Right atrium auricular region (tissue), 2 donors: ENCODE results near the gene FSTL1. TPM values are rescaled to one million over a fixed set of nuclear protein-coding genes. Genes with fewer than 3 reads are reported as not detected.

Experiments
- DNase-seq: peaks from one replicate; pipeline ENCODE4 v3.0.0-alpha.2; 2019; ENCODE audit warnings: low spot score
- H3K27ac ChIP-seq, 2 donors: fragments of 200-600 bp; sonication (generic); 1 replicate in 1 of 2; 2 replicates in 1 of 2; pipeline ENCODE4 v1.5.1; 2016 to 2019
- H3K27me3 ChIP-seq, 2 donors: fragments of 200-600 bp; sonication (generic); one replicate each; pipeline versions ENCODE4 v1.5.1 to v1.6.0; 2017 to 2019
- H3K36me3 ChIP-seq: fragments of 200-600 bp; sonication (generic); one replicate; pipeline ENCODE4 v1.5.1; 2016
- H3K4me1 ChIP-seq, 2 donors: fragments of 200-600 bp; sonication (generic); one replicate each; pipeline versions ENCODE4 v1.5.1 to v1.6.0; 2017 to 2019
- H3K4me3 ChIP-seq, 2 donors: fragments of 200-600 bp; sonication (generic); 1 replicate in 1 of 2; 2 replicates in 1 of 2; pipeline ENCODE4 v1.5.1; 2017 to 2019; ENCODE audit warnings: mild to moderate bottlenecking in 1 of 2, moderate library complexity in 1 of 2
- H3K9me3 ChIP-seq, 2 donors: fragments of 200-600 bp; sonication (generic); one replicate each; pipeline ENCODE4 v1.5.1; 2019
- CTCF ChIP-seq, 2 donors: fragments of 200-600 bp; sonication (generic); IDR thresholded peaks; one replicate each; pipeline ENCODE4 v1.5.1; 2019; ENCODE audit warnings: antibody characterized with exemption in 2 of 2
- total RNA-seq, 2 donors: library from RNA; depleted of rRNA; stranded (reverse); fragments of >200 nt; gene quantifications; one replicate each; pipeline ENCODE4 v1.1.0, GENCODE V29; 2016

FSTL1 gene
- total RNA-seq, 2 donors from 2014 or later, result 327 to 380 TPM

GRCh38 chr3:120438216-120438615 is 12.6 kb downstream of the FSTL1 start:
- peak overlapping the region; percentile 61 to 71 for H3K27ac ChIP-seq
- no peaks in the 10 kb centered on the region for H3K9me3 ChIP-seq
- no peaks in the 10 kb centered on the region for H3K27me3 ChIP-seq
- DNase-seq, result no peak
- H3K4me3 ChIP-seq, result no peak overlapping the region
- TF ChIP-seq CTCF (IDR thresholded peaks at IDR 0.05), result no peak
- H3K36me3 ChIP-seq, result peaks cover 72% of the 10 kb centered on the region
- peaks cover 0 to 100% of the 10 kb centered on the region in 2 donors for H3K4me1 ChIP-seq

- TF ChIP-seq CTCF (IDR thresholded peaks at IDR 0.05), result no peak
- Histone ChIP-seq H3K4me1 (peaks cover 0 to 100% of the 10 kb centered on the region in 2 donors), H3K27ac (peak overlapping the region; percentile 16 to 71), H3K36me3 (peaks cover 73% of the 10 kb centered on the region), H3K9me3 (no peaks in the 10 kb centered on the region), H3K4me3 (no peak overlapping the region), H3K27me3 (no peaks in the 10 kb centered on the region)
- no peak for DNase-seq
These were observed 13.2 kb downstream of the FSTL1 start for GRCh38 chr3:120437559-120437958.

- no peak for DNase-seq
- Histone ChIP-seq H3K36me3 (peaks cover 65% of the 10 kb centered on the region), H3K9me3 (no peaks in the 10 kb centered on the region), H3K4me3 (no peak overlapping the region), H3K27ac (peak overlapping the region; percentile 56 to 64), H3K4me1 (peaks cover 0 to 100% of the 10 kb centered on the region in 2 donors), H3K27me3 (no peaks in the 10 kb centered on the region)
- no peak for TF ChIP-seq CTCF (IDR thresholded peaks at IDR 0.05)
These were observed 14.2 kb downstream of the FSTL1 start for GRCh38 chr3:120436523-120437050.

- no peak for TF ChIP-seq CTCF (IDR thresholded peaks at IDR 0.05)
- no peaks in the 10 kb centered on the region for H3K9me3 ChIP-seq
- H3K27ac ChIP-seq, result peak overlapping the region; percentile 56 to 64
- H3K27me3 ChIP-seq, result no peaks in the 10 kb centered on the region
- H3K4me3 ChIP-seq, result no peak overlapping the region
- H3K4me1 ChIP-seq, result peaks cover 0 to 100% of the 10 kb centered on the region in 2 donors
- H3K36me3 ChIP-seq, result peaks cover 65% of the 10 kb centered on the region
- no peak for DNase-seq
These were observed 15.2 kb downstream of the FSTL1 start for GRCh38 chr3:120435621-120436020.

- no peak overlapping the region for H3K4me3 ChIP-seq
- DNase-seq, result no peak
- peaks cover 0 to 100% of the 10 kb centered on the region in 2 donors for H3K4me1 ChIP-seq
- peaks cover 66% of the 10 kb centered on the region for H3K36me3 ChIP-seq
- no peaks in the 10 kb centered on the region for H3K27me3 ChIP-seq
- no peak for TF ChIP-seq CTCF (IDR thresholded peaks at IDR 0.05)
- peak overlapping the region; percentile 46 to 54 for H3K27ac ChIP-seq
- no peaks in the 10 kb centered on the region for H3K9me3 ChIP-seq
These were observed 17.0 kb downstream of the FSTL1 start for GRCh38 chr3:120433662-120434331.
